B cell (primary cell): ENCODE measurements around the gene TMEM134. TPM values are rescaled to one million over a fixed set of nuclear protein-coding genes. Genes with fewer than 3 reads are reported as not detected.

Experiments
- ATAC-seq: fragments of 200-7000 bp; cut with Tn5 transposase; one replicate; pipeline ENCODE4 v1.10.0; 2021; ENCODE audit warnings: low read depth, mild to moderate bottlenecking, moderate number of reproducible peaks, moderate library complexity
- CTCF ChIA-PET: fragments of 350-600 bp; sonication (Branson Sonifier 250); formaldehyde crosslinking; loops from one replicate; lab custom pipeline; 2021; ENCODE audit warnings: antibody characterized with exemption, inconsistent platforms; lab: Charles Lee
- POLR2A ChIA-PET: fragments of 350-600 bp; sonication (Branson Sonifier 250); formaldehyde crosslinking; loops from one replicate; lab custom pipeline; 2021; ENCODE audit warnings: antibody characterized with exemption; lab: Charles Lee
- DNase-seq: peaks from one replicate; pipeline ENCODE4 v3.0.0; 2013
- H2AFZ ChIP-seq: 2 replicates; pipeline ENCODE4 v1.6.1; 2012; ENCODE audit warnings: mild to moderate bottlenecking, low read depth, low read length; ENCODE audit not compliant: insufficient read depth, poor library complexity, severe bottlenecking
- H3K27ac ChIP-seq, 2 donors: 1 replicate in 1 of 2; 2 replicates in 1 of 2; pipeline ENCODE4 v1.5.1; 2012 to 2013; ENCODE audit warnings: low read length in 2 of 2, mild to moderate bottlenecking in 2 of 2, moderate library complexity in 1 of 2
- H3K27me3 ChIP-seq, 4 experiments: fragments of 200-600 bp in 1 of 4; sonication (generic) in 1 of 4; replicated peaks in 1 of 4; 1 replicate in 2 of 4; 2 replicates in 2 of 4; pipeline versions ENCODE4 v1.6.1 to v1.7.0; 2013 to 2016; ENCODE audit warnings: low read length in 3 of 4, mild to moderate bottlenecking in 2 of 4, mixed read lengths in 1 of 4, moderate library complexity in 1 of 4; ENCODE audit not compliant: insufficient read depth in 4 of 4, control insufficient read depth in 3 of 4; ENCODE audit errors: control extremely low read depth in 1 of 4
- H3K36me3 ChIP-seq, 2 experiments: replicated peaks in 1 of 2; 1 replicate in 1 of 2; 2 replicates in 1 of 2; pipeline versions ENCODE4 v1.6.1 to v1.7.1; 2013; ENCODE audit warnings: low read length in 1 of 2; ENCODE audit not compliant: insufficient read depth in 2 of 2, control insufficient read depth in 1 of 2; ENCODE audit errors: control extremely low read depth in 1 of 2, extremely low read depth in 1 of 2
- H3K4me1 ChIP-seq, 2 donors: fragments of 200-600 bp in 1 of 2; sonication (generic) in 1 of 2; 1 replicate in 1 of 2; 2 replicates in 1 of 2; pipeline versions ENCODE4 v1.5.1 to v1.6.1; 2013 to 2017; ENCODE audit warnings: low read length in 2 of 2; ENCODE audit not compliant: control insufficient read depth in 2 of 2, insufficient read depth in 2 of 2
- H3K4me2 ChIP-seq: replicated peaks from 2 replicates; pipeline ENCODE3; 2012; ENCODE audit warnings: mild to moderate bottlenecking, low read depth, low read length; ENCODE audit not compliant: poor library complexity, severe bottlenecking
- H3K4me3 ChIP-seq, 5 experiments: fragments of 200-600 bp in 1 of 5; sonication (generic) in 1 of 5; 1 replicate in 3 of 5; 2 replicates in 2 of 5; pipeline versions ENCODE4 v1.5.1 to v1.7.0; 2011 to 2016; ENCODE audit warnings: low read length in 4 of 5, mild to moderate bottlenecking in 4 of 5, low read depth in 2 of 5, control low read depth in 1 of 5, moderate library complexity in 1 of 5; ENCODE audit not compliant: insufficient read depth in 1 of 5; ENCODE audit errors: control extremely low read depth in 1 of 5, extremely low read depth in 1 of 5
- H3K79me2 ChIP-seq: fragments of 200-600 bp; sonication (generic); one replicate; pipeline ENCODE4 v1.6.0; 2016; ENCODE audit warnings: low read length; ENCODE audit not compliant: control insufficient read depth, insufficient read depth
- H3K9ac ChIP-seq: fragments of 200-600 bp; sonication (generic); 2 replicates; pipeline ENCODE4 v1.6.1; 2017; ENCODE audit warnings: mild to moderate bottlenecking, low read length, moderate library complexity
- H3K9me3 ChIP-seq, 3 donors: one replicate each; pipeline versions ENCODE4 v1.6.1 to v1.7.1; 2013; ENCODE audit warnings: low read length in 2 of 3; ENCODE audit not compliant: control insufficient read depth in 2 of 3, insufficient read depth in 1 of 3; ENCODE audit errors: control extremely low read depth in 1 of 3
- H4K20me1 ChIP-seq: 2 replicates; pipeline ENCODE4 v1.6.0; 2012; ENCODE audit warnings: mild to moderate bottlenecking, low read length; ENCODE audit not compliant: insufficient read depth, control insufficient read depth, poor library complexity, severe bottlenecking
- H3K27ac Mint-ChIP-seq: one replicate; pipeline ENCODE4 v1.8.0; 2021; ENCODE audit warnings: mixed read lengths
- H3K27me3 Mint-ChIP-seq: one replicate; pipeline ENCODE4 v1.8.0; 2021; ENCODE audit warnings: mixed read lengths
- H3K4me1 Mint-ChIP-seq: one replicate; pipeline ENCODE4 v1.8.0; 2021; ENCODE audit warnings: mixed read lengths
- H3K4me3 Mint-ChIP-seq: one replicate; pipeline ENCODE4 v1.8.0; 2021; ENCODE audit warnings: mixed read lengths
- H3K9me3 Mint-ChIP-seq: one replicate; pipeline ENCODE4 v1.8.0; 2022; ENCODE audit warnings: mixed read lengths; ENCODE audit not compliant: insufficient read depth
- EZH2 ChIP-seq: IDR thresholded peaks from 2 replicates; pipeline ENCODE4 v1.6.1; 2012; ENCODE audit warnings: borderline replicate concordance, low read depth, mild to moderate bottlenecking, moderate library complexity, low read length; ENCODE audit not compliant: insufficient read depth, poor library complexity, severe bottlenecking
- WGBS: methylation state at CpG from one replicate; pipeline ENCODE4 v1.1.5; 2013; ENCODE audit warnings: missing lambda C conversion rate; ENCODE audit not compliant: insufficient coverage; 5-methylcytosine and 5-hydroxymethylcytosine counted together
- intact Hi-C: fragments of 100-400 bp; cut with micrococcal nuclease; formaldehyde crosslinking; loops from one replicate; pipeline ENCODE4 v1.10.0; 2022
- polyA plus RNA-seq: library from polyadenylated mRNA; depleted of rRNA; stranded (reverse); fragments of >200 nt; gene quantifications from 2 replicates; pipeline ENCODE4 v1.2.3, GENCODE V29; 2012
- total RNA-seq, 2 donors: library from RNA; stranded (reverse); fragments of 120-200 nt in 1 of 2; gene quantifications; 1 replicate in 1 of 2; 2 replicates in 1 of 2; pipeline versions ENCODE4 v1.2.3 to v1.2.4, GENCODE V29; 2013 to 2022
- TF ChIP-seq, protein P1 (sequence below): fragments of 200-600 bp; IDR thresholded peaks from one replicate; pipeline ENCODE4 v1.8.0; 2022; ENCODE audit warnings: antibody characterized with exemption, mild to moderate bottlenecking

TMEM134 gene
- total and polyA plus RNA-seq, 2 donors (not counting 1 experiment from before 2014, with no cell fraction given) = 167 to 197 TPM

DNA sequence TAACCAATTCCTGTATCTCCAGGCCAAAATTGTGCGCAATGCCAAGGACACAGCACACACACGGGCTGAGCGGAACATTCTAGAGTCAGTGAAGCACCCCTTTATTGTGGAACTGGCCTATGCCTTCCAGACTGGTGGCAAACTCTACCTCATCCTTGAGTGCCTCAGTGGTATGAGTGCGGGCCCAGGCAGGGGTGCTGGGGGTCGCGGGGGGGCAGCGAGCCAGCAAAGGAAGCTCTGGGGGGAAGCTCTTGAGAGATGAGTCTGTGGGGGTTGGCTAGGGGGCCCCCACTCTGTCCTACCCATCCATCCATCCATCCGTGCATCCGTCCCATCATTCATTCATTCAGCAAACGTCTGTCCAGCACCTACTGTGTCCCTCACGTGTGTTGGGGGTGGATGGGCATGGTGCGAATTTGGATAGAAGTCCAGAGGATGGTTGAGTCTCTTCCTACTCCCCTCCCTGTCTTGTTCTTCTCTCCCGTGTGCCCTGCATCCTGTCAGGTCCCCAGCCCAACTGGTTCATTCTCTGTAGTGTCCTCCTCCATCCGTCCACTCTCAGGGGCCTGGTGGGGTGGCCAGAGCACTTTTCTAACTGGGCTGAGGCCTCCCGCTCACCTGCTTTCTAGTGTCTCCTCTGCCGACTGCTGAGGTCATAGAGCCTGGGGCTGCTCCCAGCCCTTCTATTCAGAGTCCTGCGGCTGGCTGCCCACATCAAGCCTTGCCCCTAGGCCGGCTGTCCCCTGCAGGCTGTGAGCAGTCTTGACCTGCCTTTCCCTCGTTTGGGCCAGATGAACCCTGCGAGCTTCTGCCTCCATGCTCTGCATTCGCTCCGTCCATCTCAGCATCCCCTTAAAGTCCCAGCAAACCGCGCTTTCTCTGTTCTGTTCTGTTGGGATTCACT lies 37.5 kb downstream of the TMEM134 start:
- Histone ChIP-seq H4K20me1 (peaks cover 80% of the 10 kb centered on the region), H2AFZ (no peak overlapping the region), H3K4me1 (peaks cover 42 to 78% of the 10 kb centered on the region in 2 donors), H3K9me3 (peaks cover 0 to 3% (median 0%) of the 10 kb centered on the region in 3 donors), H3K79me2 (peaks cover 84% of the 10 kb centered on the region), H3K27me3 (no peaks in the 10 kb centered on the region), H3K4me2 (no peak overlapping the region), H3K36me3 (peaks cover 0 to 56% of the 10 kb centered on the region in 2 experiments), H3K9ac (no peak overlapping the region), H3K4me3 (no peak overlapping the region), H3K27ac (peak overlapping the region in 1 of 2 donors; percentile 2)
- WGBS = 94% methylated on average over 14 of the region's 24 CpGs
- Mint-ChIP-seq H3K4me1 (peaks cover 71% of the 10 kb centered on the region), H3K27ac (peak overlapping the region; percentile 83), H3K9me3 (no peaks in the 10 kb centered on the region), H3K27me3 (no peaks in the 10 kb centered on the region), H3K4me3 (peak overlapping the region; percentile 1)
- TF ChIP-seq EZH2 = no peak
- TF ChIP-seq, protein P1, sequence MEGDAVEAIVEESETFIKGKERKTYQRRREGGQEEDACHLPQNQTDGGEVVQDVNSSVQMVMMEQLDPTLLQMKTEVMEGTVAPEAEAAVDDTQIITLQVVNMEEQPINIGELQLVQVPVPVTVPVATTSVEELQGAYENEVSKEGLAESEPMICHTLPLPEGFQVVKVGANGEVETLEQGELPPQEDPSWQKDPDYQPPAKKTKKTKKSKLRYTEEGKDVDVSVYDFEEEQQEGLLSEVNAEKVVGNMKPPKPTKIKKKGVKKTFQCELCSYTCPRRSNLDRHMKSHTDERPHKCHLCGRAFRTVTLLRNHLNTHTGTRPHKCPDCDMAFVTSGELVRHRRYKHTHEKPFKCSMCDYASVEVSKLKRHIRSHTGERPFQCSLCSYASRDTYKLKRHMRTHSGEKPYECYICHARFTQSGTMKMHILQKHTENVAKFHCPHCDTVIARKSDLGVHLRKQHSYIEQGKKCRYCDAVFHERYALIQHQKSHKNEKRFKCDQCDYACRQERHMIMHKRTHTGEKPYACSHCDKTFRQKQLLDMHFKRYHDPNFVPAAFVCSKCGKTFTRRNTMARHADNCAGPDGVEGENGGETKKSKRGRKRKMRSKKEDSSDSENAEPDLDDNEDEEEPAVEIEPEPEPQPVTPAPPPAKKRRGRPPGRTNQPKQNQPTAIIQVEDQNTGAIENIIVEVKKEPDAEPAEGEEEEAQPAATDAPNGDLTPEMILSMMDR = no peak
- ChIA-PET CTCF (interaction anchor here (1.2 to 4.4 kb wide), 2 partner anchors 30 to 37 kb away, joined by 3 to 17 read pairs; partner anchors contain the start of gene PPP1CA), POLR2A (interaction anchor here (0.6 to 9.5 kb wide), 13 partner anchors 9 to 78 kb away, joined by 3 to 215 read pairs (median 6); partner anchors contain the start of genes CORO1B, PPP1CA, TBC1D10C and TMEM134)
- DNase-seq = no peak
- intact Hi-C loops = no loop called here
- no peak for ATAC-seq

DNA sequence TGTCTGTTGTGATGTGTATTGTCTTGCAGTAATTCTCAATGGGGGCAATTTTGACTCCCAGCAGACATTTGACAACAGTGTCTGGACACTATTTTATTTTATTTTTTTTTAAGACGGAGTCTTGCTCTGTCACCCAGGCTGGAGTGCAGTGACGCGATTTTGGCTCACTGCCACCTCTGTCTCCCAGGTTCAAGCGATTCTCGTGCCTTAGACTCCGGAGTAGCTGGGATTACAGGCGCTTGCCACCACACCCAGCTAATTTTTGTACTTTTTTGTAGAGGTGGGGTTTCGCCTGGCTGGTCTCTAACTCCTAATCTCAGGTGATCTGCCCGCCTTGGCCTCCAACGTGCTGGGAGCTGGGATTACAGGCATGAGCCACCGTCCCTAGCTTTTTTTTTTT lies 39.3 kb downstream of the TMEM134 start:
- CTCF ChIA-PET = interaction anchor here (4.4 kb wide), 1 partner anchor 28 kb away, joined by 17 read pairs; the partner anchor contains the start of gene PPP1CA
- Histone ChIP-seq H3K36me3 (peaks cover 0 to 40% of the 10 kb centered on the region in 2 experiments), H3K27me3 (no peaks in the 10 kb centered on the region), H3K4me2 (peak overlapping the region; percentile 92), H3K79me2 (peaks cover 69% of the 10 kb centered on the region), H4K20me1 (peaks cover 62% of the 10 kb centered on the region), H2AFZ (no peak overlapping the region), H3K4me3 (no peak overlapping the region), H3K9ac (no peak overlapping the region), H3K9me3 (no peaks in the 10 kb centered on the region), H3K27ac (no peak overlapping the region), H3K4me1 (peaks cover 28 to 61% of the 10 kb centered on the region in 2 donors)
- no peaks in the 10 kb centered on the region for H3K9me3 Mint-ChIP-seq
- H3K4me3 Mint-ChIP-seq = peak overlapping the region; percentile 99
- POLR2A ChIA-PET = interaction anchor here (0.7 to 8.3 kb wide), 9 partner anchors 11 to 85 kb away, joined by 3 to 72 read pairs (median 5); partner anchors contain the start of genes PPP1CA, TBC1D10C and TMEM134
- no peak for TF ChIP-seq EZH2
- DNase-seq (no peak), ATAC-seq (no peak)
- H3K27me3 Mint-ChIP-seq = no peaks in the 10 kb centered on the region
- intact Hi-C loops = no loop called here
- H3K4me1 Mint-ChIP-seq = peaks cover 56% of the 10 kb centered on the region
- H3K27ac Mint-ChIP-seq = peak overlapping the region; percentile 53
- WGBS = 98% methylated on average over 8 of the region's 11 CpGs
